NB4 (cell line): ENCODE results near the gene STC2.

Experiments used
- DNase-seq: peaks from one replicate; pipeline ENCODE4 v3.0.0; 2010; ENCODE audit warnings: low read depth
- H3K4me3 ChIP-seq: one replicate; pipeline ENCODE4 v1.5.1; 2011; ENCODE audit warnings: mild to moderate bottlenecking, low read depth, low read length, moderate library complexity
- CTCF ChIP-seq: IDR thresholded peaks from one replicate; pipeline ENCODE4 v1.5.1; 2012; ENCODE audit warnings: low read depth, low read length
- MAX ChIP-seq: IDR thresholded peaks from 2 replicates; pipeline ENCODE4 v1.6.1; 2011; ENCODE audit warnings: low read depth, low read length
- MYC ChIP-seq: IDR thresholded peaks from 2 replicates; pipeline ENCODE4 v1.6.1; 2011; ENCODE audit warnings: low read depth, low read length
- POLR2A ChIP-seq: IDR thresholded peaks from 2 replicates; pipeline ENCODE4 v1.6.1; 2011; ENCODE audit warnings: mild to moderate bottlenecking; ENCODE audit not compliant: insufficient read length; ENCODE audit errors: extremely low read depth

STC2 gene

GRCh38 chr5:173295796-173296195, 32.4 kb downstream of the STC2 start:
- no peak overlapping the region for H3K4me3 ChIP-seq
- DNase-seq = no peak
- TF ChIP-seq MYC (no peak), POLR2A (no peak), MAX (no peak), CTCF (no peak)

DNA sequence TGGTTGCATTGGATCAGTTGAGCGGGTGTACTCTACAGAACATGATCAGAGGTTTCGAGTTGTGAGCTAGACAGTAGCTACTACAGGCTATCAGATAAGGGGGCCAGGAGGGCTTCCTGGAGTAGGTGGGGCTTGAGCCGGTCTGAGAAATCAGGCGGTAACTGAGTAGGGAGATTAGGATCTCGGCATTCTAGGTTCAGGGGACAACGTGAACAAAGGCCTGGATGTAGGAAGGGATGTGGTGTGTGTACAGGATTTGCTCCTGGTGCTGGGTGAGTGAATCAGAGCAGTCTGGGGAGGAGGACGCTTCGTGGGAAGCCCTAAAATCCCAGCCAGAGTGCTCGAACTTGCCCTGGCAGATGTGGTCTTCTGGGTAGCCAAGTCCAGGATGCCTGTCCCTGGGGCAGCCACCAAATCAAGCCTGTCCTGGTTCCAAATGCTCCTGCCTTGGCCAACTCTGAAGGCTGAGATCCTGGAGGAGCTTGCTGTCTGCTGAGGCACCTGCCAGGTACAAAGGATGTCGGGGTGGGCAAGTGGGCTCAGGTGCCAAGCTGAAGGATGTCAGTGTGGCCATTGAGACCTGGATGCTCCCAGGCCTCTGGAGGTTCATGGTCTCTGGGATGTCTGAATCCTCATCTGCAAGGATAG, 33.4 kb downstream of the STC2 start:
- H3K4me3 ChIP-seq = no peak overlapping the region
- TF ChIP-seq CTCF (no peak), MAX (no peak), POLR2A (no peak), MYC (no peak)
- no peak for DNase-seq

- peak; percentile 75 for DNase-seq
- H3K4me3 ChIP-seq = no peak overlapping the region
- TF ChIP-seq MAX (0 out of 2 replicates have a peak, but pooled peaks have one; percentile 9), POLR2A (no peak), CTCF (peak; percentile 70), MYC (no peak)
These were observed 34.2 kb downstream of the STC2 start for GRCh38 chr5:173293817-173294672.

- no peak overlapping the region for H3K4me3 ChIP-seq
- no peak for DNase-seq
- TF ChIP-seq MAX (no peak), POLR2A (no peak), CTCF (no peak), MYC (no peak)
These were observed 36.2 kb downstream of the STC2 start for GRCh38 chr5:173291722-173292658.

DNA sequence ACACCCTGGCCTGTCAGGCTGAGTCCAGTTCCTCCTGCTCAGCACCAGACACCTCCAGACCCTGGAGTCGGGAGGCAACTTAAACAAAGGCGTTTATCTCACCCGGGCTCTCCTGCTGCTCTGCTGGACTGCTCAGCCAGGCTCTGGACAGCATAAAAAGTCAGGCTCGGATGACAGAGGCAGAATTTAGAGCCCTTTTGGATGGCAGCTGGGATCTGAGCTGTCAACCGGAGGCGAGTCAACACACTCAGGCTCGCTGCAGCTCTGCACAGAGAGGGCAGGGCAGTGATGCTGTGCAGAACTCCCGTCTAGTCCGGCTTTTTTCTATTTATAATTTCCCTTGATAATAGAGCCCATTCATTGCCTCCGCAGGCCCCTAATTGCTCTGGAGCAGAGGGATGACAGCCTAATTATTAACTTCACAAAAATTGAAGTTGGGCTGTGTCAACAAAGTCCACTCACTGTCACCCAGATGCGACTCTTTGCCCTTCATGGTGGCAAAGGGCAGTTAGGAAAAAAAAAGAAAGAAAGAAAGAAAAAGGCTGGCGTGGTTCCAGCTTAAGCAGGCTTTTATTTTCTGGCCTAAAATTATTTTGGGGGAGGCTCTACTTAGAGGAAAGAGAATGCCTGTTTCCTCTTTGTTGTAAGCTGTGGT, 37.6 kb downstream of the STC2 start:
- no peak overlapping the region for H3K4me3 ChIP-seq
- TF ChIP-seq MYC (no peak), POLR2A (no peak), MAX (no peak), CTCF (no peak)
- no peak for DNase-seq
